Loucy (cell line): ENCODE results near the gene MYCT1.

Experiments
- EZH2phosphoT487 ChIP-seq: fragments of 200-600 bp; IDR thresholded peaks from 2 replicates; pipeline ENCODE4 v1.6.1; 2018; ENCODE audit warnings: antibody characterized with exemption, mild to moderate bottlenecking, moderate library complexity, borderline replicate concordance
- TF ChIP-seq, protein P1 (sequence below): fragments of 200-600 bp; sonication (generic); conservative IDR thresholded peaks from 2 replicates; pipeline ENCODE4 v1.5.1; 2014; ENCODE audit warnings: mild to moderate bottlenecking, antibody characterized with exemption, low read length

DNA sequence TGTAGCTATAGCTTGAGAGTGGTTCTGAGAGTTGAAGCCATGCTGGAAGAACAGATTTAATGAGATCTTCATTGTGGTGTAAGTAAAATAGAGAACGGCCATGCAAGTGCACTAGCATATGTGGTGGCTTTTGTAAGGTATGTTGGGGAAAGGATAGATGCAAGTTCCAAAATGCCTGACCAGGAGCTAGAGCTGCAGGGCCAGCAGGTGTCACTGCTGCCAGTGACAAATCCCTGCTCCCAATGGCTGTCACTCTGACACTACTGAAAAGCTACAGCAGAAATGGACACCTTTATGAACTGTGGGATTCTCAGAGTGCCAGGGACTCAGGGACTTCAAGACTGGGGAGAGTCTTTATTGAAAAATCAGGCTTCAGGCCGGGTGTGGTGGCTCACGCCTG, 29.8 kb downstream of the MYCT1 start:
- TF ChIP-seq, protein P1, sequence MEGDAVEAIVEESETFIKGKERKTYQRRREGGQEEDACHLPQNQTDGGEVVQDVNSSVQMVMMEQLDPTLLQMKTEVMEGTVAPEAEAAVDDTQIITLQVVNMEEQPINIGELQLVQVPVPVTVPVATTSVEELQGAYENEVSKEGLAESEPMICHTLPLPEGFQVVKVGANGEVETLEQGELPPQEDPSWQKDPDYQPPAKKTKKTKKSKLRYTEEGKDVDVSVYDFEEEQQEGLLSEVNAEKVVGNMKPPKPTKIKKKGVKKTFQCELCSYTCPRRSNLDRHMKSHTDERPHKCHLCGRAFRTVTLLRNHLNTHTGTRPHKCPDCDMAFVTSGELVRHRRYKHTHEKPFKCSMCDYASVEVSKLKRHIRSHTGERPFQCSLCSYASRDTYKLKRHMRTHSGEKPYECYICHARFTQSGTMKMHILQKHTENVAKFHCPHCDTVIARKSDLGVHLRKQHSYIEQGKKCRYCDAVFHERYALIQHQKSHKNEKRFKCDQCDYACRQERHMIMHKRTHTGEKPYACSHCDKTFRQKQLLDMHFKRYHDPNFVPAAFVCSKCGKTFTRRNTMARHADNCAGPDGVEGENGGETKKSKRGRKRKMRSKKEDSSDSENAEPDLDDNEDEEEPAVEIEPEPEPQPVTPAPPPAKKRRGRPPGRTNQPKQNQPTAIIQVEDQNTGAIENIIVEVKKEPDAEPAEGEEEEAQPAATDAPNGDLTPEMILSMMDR: no peak
- no peak for TF ChIP-seq EZH2phosphoT487
